K562 (cell line): ENCODE data around the gene STARD13. TPM values are rescaled to one million over a fixed set of nuclear protein-coding genes. Genes with fewer than 3 reads are reported as not detected.

Source experiments
- ATAC-seq: fragments of 200-7000 bp; cut with Tn5 transposase; 3 replicates; pipeline ENCODE4 v1.9.1; 2020; ENCODE audit warnings: moderate library complexity
- BruUV-seq: library from RNA; stranded (reverse); fragments of 400-500 nt; replicated peaks from 2 replicates; lab custom pipeline; 2021; lab: Mats Ljungman, UMichigan
- CTCF ChIA-PET: fragments of 300-600 bp; formaldehyde crosslinking; extraction: SDS; loops from one replicate; lab custom pipeline; 2021; ENCODE audit warnings: low intra/inter-chr PET ratio; lab: Yijun Ruan, JAX
- POLR2A ChIA-PET: fragments of 300-600, 350-650 bp; sonication (Branson Sonifier 250); formaldehyde crosslinking; extraction: SDS; loops from one replicate; lab custom pipeline; 2021; ENCODE audit warnings: antibody characterized with exemption, inconsistent platforms; lab: Yijun Ruan, JAX
- DNase-seq, 4 experiments: peaks; one replicate each; pipeline versions ENCODE4 v3.0.0 to v3.0.0-alpha.2; 2011 to 2018; ENCODE audit warnings: low spot score in 3 of 4, mixed read lengths in 3 of 4; ENCODE audit errors: extremely low read depth in 1 of 4
- FAIRE-seq: peaks from 2 replicates; lab custom pipeline; 2011; peaks lifted over from hg19 to GRCh38; lab: Jason Lieb, UNC
- H2AFZ ChIP-seq: 2 replicates; pipeline ENCODE4 v1.6.0; 2011; ENCODE audit warnings: low read depth, low read length, control low read depth, inconsistent platforms
- H3K27ac ChIP-seq: fragments of 200-600 bp; 3 replicates; pipeline ENCODE4 v1.8.0; 2011; ENCODE audit warnings: low read depth, mild to moderate bottlenecking, control low read depth, inconsistent platforms, low read length, moderate library complexity, mixed read lengths; ENCODE audit errors: extremely low read depth
- H3K27me3 ChIP-seq, 2 experiments: fragments of 300-600 bp in 1 of 2; 2 replicates in 1 of 2; 3 replicates in 1 of 2; pipeline versions ENCODE4 v1.6.0 to v1.8.0; 2011; ENCODE audit warnings: inconsistent platforms in 2 of 2, low read length in 2 of 2, mild to moderate bottlenecking in 1 of 2, mixed read lengths in 1 of 2, moderate library complexity in 1 of 2; ENCODE audit not compliant: control insufficient read depth in 2 of 2, insufficient read depth in 2 of 2
- H3K36me3 ChIP-seq: fragments of 300-600 bp; 3 replicates; pipeline ENCODE4 v1.8.0; 2011; ENCODE audit warnings: mild to moderate bottlenecking, low read length, inconsistent platforms; ENCODE audit not compliant: control insufficient read depth, insufficient read depth
- H3K4me1 ChIP-seq, 2 experiments: fragments of 200-600 bp in 1 of 2; replicated peaks in 1 of 2; 2 replicates in 1 of 2; 3 replicates in 1 of 2; pipeline versions ENCODE4 v1.5.1 to v1.8.0; 2011; ENCODE audit warnings: inconsistent platforms in 2 of 2, low read length in 2 of 2, mild to moderate bottlenecking in 1 of 2, mixed read lengths in 1 of 2, moderate library complexity in 1 of 2; ENCODE audit not compliant: control insufficient read depth in 2 of 2, insufficient read depth in 2 of 2
- H3K4me2 ChIP-seq: 2 replicates; pipeline ENCODE4 v1.6.1; 2011; ENCODE audit warnings: low read length, control low read depth, inconsistent platforms, mixed read lengths; ENCODE audit not compliant: insufficient read depth
- H3K4me3 ChIP-seq: fragments of 200-600 bp; sonication (generic), shearing (Covaris generic); 2 replicates; pipeline ENCODE4 v1.5.1; 2016; ENCODE audit warnings: control low read depth, inconsistent platforms
- H3K79me2 ChIP-seq: fragments of 200-600 bp; 3 replicates; pipeline ENCODE4 v1.8.0; 2011; ENCODE audit warnings: low read length, inconsistent platforms; ENCODE audit not compliant: control insufficient read depth, insufficient read depth
- H3K9ac ChIP-seq, 2 experiments: 2 replicates each; pipeline versions ENCODE4 v1.6.0 to v1.6.1; 2011; ENCODE audit warnings: low read depth in 2 of 2, low read length in 2 of 2, control low read depth in 1 of 2, inconsistent platforms in 1 of 2, mild to moderate bottlenecking in 1 of 2, mixed read lengths in 1 of 2; ENCODE audit not compliant: insufficient read depth in 1 of 2
- H3K9me1 ChIP-seq: one replicate; pipeline ENCODE4 v1.6.0; 2011; ENCODE audit warnings: inconsistent platforms, mild to moderate bottlenecking, low read length, moderate library complexity; ENCODE audit not compliant: control insufficient read depth, insufficient read depth
- H3K9me3 ChIP-seq: replicated peaks from 2 replicates; pipeline ENCODE4 v1.5.1; 2011; ENCODE audit warnings: low read depth, low read length, inconsistent platforms; ENCODE audit not compliant: control insufficient read depth, insufficient read depth
- H4K20me1 ChIP-seq: replicated peaks from 2 replicates; pipeline ENCODE4 v1.6.1; 2011; ENCODE audit warnings: low read length, inconsistent platforms, mixed read lengths; ENCODE audit not compliant: control insufficient read depth, insufficient read depth
- HLTF ChIP-seq: fragments of 450-650 bp; IDR thresholded peaks from 2 replicates; pipeline ENCODE4 v1.6.1; 2016
- NFYB ChIP-seq: IDR thresholded peaks from 2 replicates; pipeline ENCODE4 v1.6.1; 2011; ENCODE audit warnings: mild to moderate bottlenecking, moderate library complexity; ENCODE audit not compliant: insufficient read length; ENCODE audit errors: extremely low read depth
- POLR2AphosphoS5 ChIP-seq: IDR thresholded peaks from 2 replicates; pipeline ENCODE4 v1.6.1; 2011; ENCODE audit warnings: mild to moderate bottlenecking, low read depth, low read length, moderate library complexity; ENCODE audit not compliant: control insufficient read depth, insufficient read depth
- POLR2G ChIP-seq: fragments of 200-400 bp; formaldehyde crosslinking; IDR thresholded peaks from 2 replicates; pipeline ENCODE4 v1.6.1; 2017; ENCODE audit warnings: low read depth, mild to moderate bottlenecking, antibody characterized with exemption, low read length, moderate library complexity
- SOX6 ChIP-seq: fragments of 450-650 bp; IDR thresholded peaks from 2 replicates; pipeline ENCODE4 v1.6.1; 2014; ENCODE audit warnings: mild to moderate bottlenecking
- TGIF2 ChIP-seq: sonication (generic); formaldehyde crosslinking; IDR thresholded peaks from 2 replicates; pipeline ENCODE4 v1.8.1; 2022; ENCODE audit warnings: mild to moderate bottlenecking, missing genetic modification reagents, moderate library complexity
- WGBS: fragments of 100-300 bp; shearing (Covaris generic); methylation state at CpG from one replicate; pipeline ENCODE4 v1.1.6; 2016; ENCODE audit warnings: low coverage, mixed read lengths; ENCODE audit not compliant: insufficient coverage; ENCODE audit errors: missing lambda C conversion rate; 5-methylcytosine and 5-hydroxymethylcytosine counted together
- in situ Hi-C: fragments of 300-500 bp; cut with MboI; formaldehyde crosslinking; loops from 4 replicates; pipeline ENCODE4 v1.15.0; 2018; ENCODE audit warnings: inconsistent platforms, mixed read lengths
- intact Hi-C: fragments of 100-400 bp; cut with micrococcal nuclease; formaldehyde crosslinking; loops from 2 replicates; pipeline ENCODE4 v1.14.2; 2022
- polyA plus RNA-seq, 8 experiments: library from polyadenylated mRNA; depleted of rRNA in 4 of 8; stranded (reverse) in 5 of 8; unstranded in 3 of 8; fragments of >200 nt; fragmentation: Nextera tagmentation in 2 of 8; fragmentation: Illumina TruSeq in 1 of 8; extraction: Ambion mirVana in 2 of 8; extraction: Trizol in 1 of 8; gene quantifications; 2 replicates each; pipeline versions ENCODE4 v1.2.1 to v1.2.3, GENCODE V29; 2011 to 2014; ENCODE audit warnings: inconsistent platforms in 1 of 8, missing spikeins in 1 of 8
- total RNA-seq, 7 experiments: library from RNA; depleted of rRNA in 6 of 7; stranded (reverse); fragments of >200 nt in 6 of 7; fragmentation: Illumina TruSeq in 2 of 7; extraction: Trizol in 2 of 7; gene quantifications; 2 replicates each; pipeline versions ENCODE4 v1.2.1 to v1.2.3, GENCODE V29; 2011 to 2021; ENCODE audit warnings: low replicate concordance in 1 of 7
- TF ChIP-seq, protein P1 (sequence below): fragments of 450-650 bp; formaldehyde crosslinking; IDR thresholded peaks from 2 replicates; pipeline ENCODE4 v1.4.0; 2022; ENCODE audit warnings: mild to moderate bottlenecking, moderate library complexity

The STARD13 gene
- total and polyA plus RNA-seq, 9 of the 15 experiments (the other 6 are each of a cell fraction or from before 2014, with no cell fraction given), result 0.11 TPM; not detected in 8

DNA sequence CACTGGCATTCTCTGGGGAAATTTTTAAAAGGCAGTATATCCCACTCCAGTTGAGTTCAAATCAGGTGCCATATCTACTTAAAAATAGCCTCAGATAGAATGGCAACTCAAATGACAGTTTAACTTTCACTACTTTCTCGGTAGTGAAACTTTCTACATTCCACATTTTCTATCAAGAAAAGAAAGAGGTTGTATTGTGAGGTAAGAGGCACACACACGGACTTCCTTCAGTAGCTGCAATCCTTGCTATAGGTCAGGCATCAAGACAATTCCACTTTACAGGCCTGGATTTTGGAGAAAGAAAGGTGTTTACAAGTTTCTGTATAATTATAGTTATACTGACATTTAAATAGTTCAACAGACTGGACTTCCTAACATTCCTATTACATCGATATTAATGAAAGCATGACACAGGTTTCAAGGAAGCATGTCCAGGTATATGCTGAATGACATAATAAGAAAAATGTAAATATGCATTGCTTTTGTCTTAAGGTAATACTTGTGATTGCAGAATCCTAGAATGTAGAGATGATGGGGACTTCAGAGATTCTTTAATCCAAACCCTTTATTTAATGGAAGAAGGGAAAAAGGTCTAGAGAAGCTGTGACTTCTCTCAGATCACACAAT lies 5.2 kb downstream of the STARD13 start (continued):
- TF ChIP-seq, protein P1, sequence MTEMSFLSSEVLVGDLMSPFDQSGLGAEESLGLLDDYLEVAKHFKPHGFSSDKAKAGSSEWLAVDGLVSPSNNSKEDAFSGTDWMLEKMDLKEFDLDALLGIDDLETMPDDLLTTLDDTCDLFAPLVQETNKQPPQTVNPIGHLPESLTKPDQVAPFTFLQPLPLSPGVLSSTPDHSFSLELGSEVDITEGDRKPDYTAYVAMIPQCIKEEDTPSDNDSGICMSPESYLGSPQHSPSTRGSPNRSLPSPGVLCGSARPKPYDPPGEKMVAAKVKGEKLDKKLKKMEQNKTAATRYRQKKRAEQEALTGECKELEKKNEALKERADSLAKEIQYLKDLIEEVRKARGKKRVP, result no peak
- no peak for TF ChIP-seq NFYB
- TF ChIP-seq, all 486 proteins: peak for 0

GRCh38 chr13:33279414-33280278 lies 5.9 kb downstream of the STARD13 start:
- no peaks in the 10 kb centered on the region for H4K20me1 ChIP-seq
- no peak for DNase-seq
- BruUV-seq, result no TSS peak
- no peak for TF ChIP-seq SOX6
- TF ChIP-seq TGIF2, result no peak
- no peak for TF ChIP-seq POLR2G
- TF ChIP-seq POLR2AphosphoS5, result no peak
- TF ChIP-seq HLTF, result no peak
- H3K4me2 ChIP-seq, result no peak overlapping the region
- in situ Hi-C loops, result no loop called here
- POLR2A ChIA-PET, result no interaction called here
- no peaks in the 10 kb centered on the region for H3K79me2 ChIP-seq
- H2AFZ ChIP-seq, result no peak overlapping the region
- no peaks in the 10 kb centered on the region for H3K9me1 ChIP-seq
- H3K9me3 ChIP-seq, result no peaks in the 10 kb centered on the region
- FAIRE-seq, result no peak
- H3K27ac ChIP-seq, result no peak overlapping the region
- intact Hi-C loops, result no loop called here
- no peak for ATAC-seq
- H3K36me3 ChIP-seq, result no peaks in the 10 kb centered on the region
- no peaks in the 10 kb centered on the region for H3K27me3 ChIP-seq
- no peaks in the 10 kb centered on the region for H3K4me1 ChIP-seq
- H3K4me3 ChIP-seq, result no peak overlapping the region
- WGBS, result 0% methylated on average over 2 of the region's 2 CpGs
- CTCF ChIA-PET, result no interaction called here
- no peak overlapping the region for H3K9ac ChIP-seq
